Dendritic cell treated with granulocyte-macrophage colony-stimulating factor and Interleukin-4, amounts not matched to agents 40 ng/mL and 50 ng/mL, for 4 days (primary cell): ENCODE measurements around the gene AMBRA1.

ENCODE experiments used
- H3K27ac Mint-ChIP-seq: one replicate; pipeline ENCODE4 v1.8.0; 2022; ENCODE audit warnings: mild to moderate bottlenecking, mixed read lengths
- H3K27me3 Mint-ChIP-seq: one replicate; pipeline ENCODE4 v1.8.0; 2022; ENCODE audit warnings: mild to moderate bottlenecking, mixed read lengths
- H3K36me3 Mint-ChIP-seq: one replicate; pipeline ENCODE4 v1.8.0; 2022; ENCODE audit warnings: low read depth, mixed read lengths
- H3K4me1 Mint-ChIP-seq: one replicate; pipeline ENCODE4 v1.8.0; 2022; ENCODE audit warnings: low read depth, mixed read lengths
- H3K4me3 Mint-ChIP-seq: one replicate; pipeline ENCODE4 v1.8.0; 2022; ENCODE audit warnings: mild to moderate bottlenecking, moderate library complexity, mixed read lengths
- H3K9me3 Mint-ChIP-seq: one replicate; pipeline ENCODE4 v1.8.0; 2022; ENCODE audit warnings: mixed read lengths
- intact Hi-C: fragments of 100-400 bp; cut with micrococcal nuclease; formaldehyde crosslinking; loops from one replicate; pipeline ENCODE4 v1.15.0; 2022

Gene AMBRA1

GRCh38 chr11:46438211-46438610 is 155.6 kb downstream of the AMBRA1 start:
- intact Hi-C loops = no loop called here
- Mint-ChIP-seq H3K36me3 (peaks cover 53% of the 10 kb centered on the region), H3K4me1 (no peaks in the 10 kb centered on the region), H3K9me3 (no peaks in the 10 kb centered on the region), H3K27ac (no peak overlapping the region), H3K27me3 (no peaks in the 10 kb centered on the region), H3K4me3 (no peak overlapping the region)

GRCh38 chr11:46437122-46437689 is 156.6 kb downstream of the AMBRA1 start:
- H3K27ac Mint-ChIP-seq = no peak overlapping the region
- H3K27me3 Mint-ChIP-seq = no peaks in the 10 kb centered on the region
- H3K4me3 Mint-ChIP-seq = no peak overlapping the region
- no peaks in the 10 kb centered on the region for H3K9me3 Mint-ChIP-seq
- no peaks in the 10 kb centered on the region for H3K4me1 Mint-ChIP-seq
- intact Hi-C loops = no loop called here
- peaks cover 53% of the 10 kb centered on the region for H3K36me3 Mint-ChIP-seq

GRCh38 chr11:46436113-46436512 is 157.7 kb downstream of the AMBRA1 start:
- Mint-ChIP-seq H3K4me3 (no peak overlapping the region), H3K27ac (no peak overlapping the region), H3K36me3 (peaks cover 53% of the 10 kb centered on the region), H3K27me3 (no peaks in the 10 kb centered on the region), H3K9me3 (no peaks in the 10 kb centered on the region), H3K4me1 (no peaks in the 10 kb centered on the region)
- intact Hi-C loops = no loop called here

GRCh38 chr11:46435679-46436078 is 158.1 kb downstream of the AMBRA1 start:
- no peak overlapping the region for H3K4me3 Mint-ChIP-seq
- no peak overlapping the region for H3K27ac Mint-ChIP-seq

GRCh38 chr11:46431211-46431610 is 162.6 kb downstream of the AMBRA1 start:
- no peak overlapping the region for H3K27ac Mint-ChIP-seq
- H3K27me3 Mint-ChIP-seq = no peaks in the 10 kb centered on the region
- peaks cover 89% of the 10 kb centered on the region for H3K36me3 Mint-ChIP-seq
- no peaks in the 10 kb centered on the region for H3K9me3 Mint-ChIP-seq
- intact Hi-C loops = no loop called here
- no peak overlapping the region for H3K4me3 Mint-ChIP-seq
- no peaks in the 10 kb centered on the region for H3K4me1 Mint-ChIP-seq

More at GRCh38 chr11:46435679-46436078, 158.1 kb downstream of the AMBRA1 start:
- Mint-ChIP-seq H3K9me3 (no peaks in the 10 kb centered on the region), H3K36me3 (peaks cover 53% of the 10 kb centered on the region), H3K4me1 (no peaks in the 10 kb centered on the region), H3K27me3 (no peaks in the 10 kb centered on the region)
- intact Hi-C loops = no loop called here

- no peaks in the 10 kb centered on the region for H3K27me3 Mint-ChIP-seq
- no peak overlapping the region for H3K27ac Mint-ChIP-seq
These were observed 164.1 kb downstream of the AMBRA1 start for GRCh38 chr11:46429717-46430116.

GRCh38 chr11:46427364-46427763 is 166.5 kb downstream of the AMBRA1 start:
- peaks cover 93% of the 10 kb centered on the region for H3K36me3 Mint-ChIP-seq
- no peaks in the 10 kb centered on the region for H3K27me3 Mint-ChIP-seq
- no peaks in the 10 kb centered on the region for H3K4me1 Mint-ChIP-seq
- H3K9me3 Mint-ChIP-seq = no peaks in the 10 kb centered on the region
- H3K27ac Mint-ChIP-seq = no peak overlapping the region
- intact Hi-C loops = no loop called here
- no peak overlapping the region for H3K4me3 Mint-ChIP-seq

More at GRCh38 chr11:46429717-46430116, 164.1 kb downstream of the AMBRA1 start:
- Mint-ChIP-seq H3K4me1 (no peaks in the 10 kb centered on the region), H3K9me3 (no peaks in the 10 kb centered on the region), H3K4me3 (no peak overlapping the region), H3K36me3 (peaks cover 99% of the 10 kb centered on the region)
- intact Hi-C loops = no loop called here

- H3K9me3 Mint-ChIP-seq = no peaks in the 10 kb centered on the region
- no peak overlapping the region for H3K27ac Mint-ChIP-seq
- H3K27me3 Mint-ChIP-seq = no peaks in the 10 kb centered on the region
- H3K36me3 Mint-ChIP-seq = peaks cover 93% of the 10 kb centered on the region
- H3K4me1 Mint-ChIP-seq = no peaks in the 10 kb centered on the region
- intact Hi-C loops = no loop called here
- no peak overlapping the region for H3K4me3 Mint-ChIP-seq
These were observed 167.4 kb downstream of the AMBRA1 start for GRCh38 chr11:46426233-46426991.

GRCh38 chr11:46422588-46422987 is 171.2 kb downstream of the AMBRA1 start:
- H3K4me1 Mint-ChIP-seq = no peaks in the 10 kb centered on the region
- peaks cover 83% of the 10 kb centered on the region for H3K36me3 Mint-ChIP-seq
- H3K9me3 Mint-ChIP-seq = no peaks in the 10 kb centered on the region
- no peak overlapping the region for H3K4me3 Mint-ChIP-seq
- H3K27me3 Mint-ChIP-seq = no peaks in the 10 kb centered on the region
- no peak overlapping the region for H3K27ac Mint-ChIP-seq
- intact Hi-C loops = no loop called here

GRCh38 chr11:46421257-46421880 is 172.5 kb downstream of the AMBRA1 start:
- H3K36me3 Mint-ChIP-seq = peaks cover 83% of the 10 kb centered on the region
- intact Hi-C loops = no loop called here
- no peak overlapping the region for H3K4me3 Mint-ChIP-seq
- H3K9me3 Mint-ChIP-seq = no peaks in the 10 kb centered on the region
- H3K27me3 Mint-ChIP-seq = no peaks in the 10 kb centered on the region
- H3K4me1 Mint-ChIP-seq = no peaks in the 10 kb centered on the region
- H3K27ac Mint-ChIP-seq = no peak overlapping the region

GRCh38 chr11:46420513-46420912 is 173.3 kb downstream of the AMBRA1 start:
- H3K27ac Mint-ChIP-seq = no peak overlapping the region
- H3K4me1 Mint-ChIP-seq = no peaks in the 10 kb centered on the region
- H3K9me3 Mint-ChIP-seq = no peaks in the 10 kb centered on the region
- H3K27me3 Mint-ChIP-seq = no peaks in the 10 kb centered on the region
- H3K36me3 Mint-ChIP-seq = peaks cover 83% of the 10 kb centered on the region
- intact Hi-C loops = no loop called here
- no peak overlapping the region for H3K4me3 Mint-ChIP-seq

- no peak overlapping the region for H3K27ac Mint-ChIP-seq
- H3K27me3 Mint-ChIP-seq = no peaks in the 10 kb centered on the region
- H3K36me3 Mint-ChIP-seq = peaks cover 83% of the 10 kb centered on the region
- no peak overlapping the region for H3K4me3 Mint-ChIP-seq
- no peaks in the 10 kb centered on the region for H3K4me1 Mint-ChIP-seq
- no peaks in the 10 kb centered on the region for H3K9me3 Mint-ChIP-seq
- intact Hi-C loops = no loop called here
These were observed 175.1 kb downstream of the AMBRA1 start for GRCh38 chr11:46418751-46419150.

GRCh38 chr11:46417711-46418110 is 176.1 kb downstream of the AMBRA1 start:
- peaks cover 89% of the 10 kb centered on the region for H3K36me3 Mint-ChIP-seq
- no peaks in the 10 kb centered on the region for H3K9me3 Mint-ChIP-seq
- no peaks in the 10 kb centered on the region for H3K4me1 Mint-ChIP-seq

GRCh38 chr11:46414879-46415278 is 178.9 kb downstream of the AMBRA1 start:
- peaks cover 84% of the 10 kb centered on the region for H3K36me3 Mint-ChIP-seq
- H3K27ac Mint-ChIP-seq = no peak overlapping the region
- no peaks in the 10 kb centered on the region for H3K4me1 Mint-ChIP-seq
- no peak overlapping the region for H3K4me3 Mint-ChIP-seq
- H3K27me3 Mint-ChIP-seq = no peaks in the 10 kb centered on the region
- intact Hi-C loops = no loop called here
- H3K9me3 Mint-ChIP-seq = no peaks in the 10 kb centered on the region

More at GRCh38 chr11:46417711-46418110, 176.1 kb downstream of the AMBRA1 start:
- H3K27me3 Mint-ChIP-seq = no peaks in the 10 kb centered on the region
- H3K27ac Mint-ChIP-seq = no peak overlapping the region
- intact Hi-C loops = no loop called here
- no peak overlapping the region for H3K4me3 Mint-ChIP-seq
